ENCODE data around the gene PCP2.

Gene PCP2

DNA sequence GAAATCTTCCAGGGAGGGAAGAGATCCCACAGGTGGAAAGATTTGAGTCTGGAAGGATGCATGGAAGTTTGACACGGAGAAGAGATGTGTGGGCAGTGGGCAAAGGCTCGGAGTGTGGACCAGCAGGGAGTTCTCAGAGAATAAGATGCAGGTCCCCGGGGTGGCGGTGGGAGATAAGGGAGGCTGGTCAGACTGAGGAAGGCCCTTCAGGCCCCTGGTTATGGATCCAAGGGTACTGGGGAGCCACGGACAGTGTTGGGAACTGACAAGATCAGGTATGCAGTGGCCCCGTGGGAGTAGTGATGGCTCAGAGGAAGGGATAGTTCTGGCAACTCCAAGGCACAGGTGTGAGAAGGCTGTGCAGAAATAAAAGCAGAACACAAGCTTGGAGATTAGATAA is 35.3 kb downstream of the PCP2 start:
- H3K9me3 ChIP-seq, result no peaks in the 10 kb centered on the region
- H3K27me3 ChIP-seq, result peaks cover 6% of the 10 kb centered on the region; the same call in 1 of the 2 replicates
- H3K4me1 ChIP-seq, result peaks cover 7% of the 10 kb centered on the region
- no peak overlapping the region for H3K4me3 ChIP-seq (ENCODE audit: low read depth, low read length)
- no peak for DNase-seq
- TF ChIP-seq, protein P1, sequence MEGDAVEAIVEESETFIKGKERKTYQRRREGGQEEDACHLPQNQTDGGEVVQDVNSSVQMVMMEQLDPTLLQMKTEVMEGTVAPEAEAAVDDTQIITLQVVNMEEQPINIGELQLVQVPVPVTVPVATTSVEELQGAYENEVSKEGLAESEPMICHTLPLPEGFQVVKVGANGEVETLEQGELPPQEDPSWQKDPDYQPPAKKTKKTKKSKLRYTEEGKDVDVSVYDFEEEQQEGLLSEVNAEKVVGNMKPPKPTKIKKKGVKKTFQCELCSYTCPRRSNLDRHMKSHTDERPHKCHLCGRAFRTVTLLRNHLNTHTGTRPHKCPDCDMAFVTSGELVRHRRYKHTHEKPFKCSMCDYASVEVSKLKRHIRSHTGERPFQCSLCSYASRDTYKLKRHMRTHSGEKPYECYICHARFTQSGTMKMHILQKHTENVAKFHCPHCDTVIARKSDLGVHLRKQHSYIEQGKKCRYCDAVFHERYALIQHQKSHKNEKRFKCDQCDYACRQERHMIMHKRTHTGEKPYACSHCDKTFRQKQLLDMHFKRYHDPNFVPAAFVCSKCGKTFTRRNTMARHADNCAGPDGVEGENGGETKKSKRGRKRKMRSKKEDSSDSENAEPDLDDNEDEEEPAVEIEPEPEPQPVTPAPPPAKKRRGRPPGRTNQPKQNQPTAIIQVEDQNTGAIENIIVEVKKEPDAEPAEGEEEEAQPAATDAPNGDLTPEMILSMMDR (IDR thresholded peaks at IDR 0.05; ENCODE audit: low read depth, low read length), result no peak
- no peaks in the 10 kb centered on the region for H3K36me3 ChIP-seq

DNA sequence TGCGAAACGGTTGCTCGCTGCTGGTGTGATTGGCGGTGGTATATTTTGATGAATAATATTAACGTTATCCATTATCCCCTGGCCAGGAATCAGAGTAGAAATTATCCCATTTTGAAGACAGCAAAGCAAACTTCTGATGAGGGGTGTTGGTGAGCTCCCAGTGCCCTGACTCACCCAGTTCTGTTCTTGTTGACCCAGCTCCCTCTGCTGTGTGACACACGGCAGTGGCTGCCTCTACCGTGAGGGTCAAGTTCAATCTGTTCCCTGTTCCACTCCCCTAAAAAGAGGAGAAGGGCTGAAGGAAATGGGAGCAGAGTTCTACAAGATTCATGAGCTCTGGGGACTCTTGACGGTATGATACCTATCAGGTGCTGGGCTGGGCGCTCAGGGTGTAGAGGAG is 35.8 kb downstream of the PCP2 start:
- TF ChIP-seq, protein P1 (IDR thresholded peaks at IDR 0.05; ENCODE audit: low read depth, low read length), result no peak
- peaks cover 6% of the 10 kb centered on the region; the same call in 1 of the 2 replicates for H3K27me3 ChIP-seq
- H3K36me3 ChIP-seq, result no peaks in the 10 kb centered on the region
- no peak for DNase-seq
- no peak overlapping the region for H3K4me3 ChIP-seq (ENCODE audit: low read depth, low read length)
- peaks cover 7% of the 10 kb centered on the region for H3K4me1 ChIP-seq
- H3K9me3 ChIP-seq, result no peaks in the 10 kb centered on the region

DNA sequence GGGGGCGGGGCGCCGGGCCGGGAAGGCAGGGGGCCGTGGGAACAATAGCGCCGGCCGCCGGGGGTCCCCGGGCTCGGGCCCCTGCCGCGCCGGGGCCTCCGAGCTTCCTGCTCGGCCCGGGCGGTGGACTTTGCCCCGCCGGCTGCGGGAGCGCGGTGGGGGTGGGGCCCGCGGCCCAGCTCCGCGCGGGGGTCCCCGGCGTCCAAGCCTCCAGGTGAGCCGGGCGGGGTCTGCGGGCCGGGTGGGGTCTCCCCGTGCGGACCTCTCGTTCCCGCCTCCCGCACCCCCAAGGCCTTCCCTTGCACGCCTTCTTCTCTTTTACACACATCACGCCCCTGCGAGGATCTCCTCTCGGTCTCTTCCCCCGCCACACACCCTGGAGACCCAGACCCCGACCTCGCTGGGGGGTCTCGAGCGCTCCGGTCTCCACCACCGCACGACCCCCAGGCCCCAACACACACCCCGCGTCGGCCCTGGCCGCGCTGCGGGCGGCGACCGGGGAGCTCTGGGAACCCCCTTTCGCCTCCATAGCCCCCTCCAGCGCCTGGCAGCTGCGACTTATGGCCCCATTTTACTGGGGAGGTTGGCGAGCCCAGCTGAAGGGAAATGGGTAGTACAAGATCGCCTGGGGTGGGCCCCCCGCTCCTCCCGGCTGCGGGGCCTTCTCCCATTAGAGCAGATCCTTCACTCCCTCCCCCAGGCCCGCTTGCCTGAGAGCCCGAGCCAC is 37.1 kb downstream of the PCP2 start:
- TF ChIP-seq, protein P1 (IDR thresholded peaks at IDR 0.05; ENCODE audit: low read depth, low read length), result no peak
- H3K4me1 ChIP-seq, result peaks cover 7% of the 10 kb centered on the region

DNA sequence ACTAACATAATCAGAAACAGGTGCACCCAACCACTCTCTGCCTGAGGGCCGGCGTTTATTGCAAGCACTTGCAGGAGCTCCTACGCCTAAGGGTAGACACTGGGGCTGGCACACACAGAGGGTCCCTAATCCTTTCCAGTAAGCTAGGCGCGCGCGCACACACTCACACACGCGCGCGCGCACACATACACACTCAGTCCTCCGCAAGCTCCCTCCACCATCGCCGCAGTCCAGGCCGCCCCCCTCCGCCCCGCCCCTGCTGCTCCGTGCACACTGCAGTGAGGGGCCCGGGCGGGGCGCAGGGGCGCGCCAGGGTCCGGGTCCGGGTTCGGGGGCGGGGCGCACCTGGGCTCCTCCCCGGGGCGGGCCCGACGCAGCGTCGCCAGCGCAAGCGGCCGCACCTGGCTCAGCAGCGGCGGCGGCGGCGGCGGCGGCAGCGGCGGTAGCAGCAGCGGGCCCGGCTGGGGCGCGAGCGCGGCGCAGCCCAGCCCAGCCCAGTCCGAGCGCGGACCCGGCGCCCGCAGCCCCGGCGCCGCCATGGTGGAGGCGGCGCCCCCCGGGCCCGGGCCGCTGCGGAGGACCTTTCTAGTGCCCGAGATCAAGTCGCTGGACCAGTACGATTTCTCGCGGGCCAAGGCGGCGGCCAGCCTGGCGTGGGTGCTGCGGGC is 37.9 kb downstream of the PCP2 start, which contains the start of gene CAMSAP3:
CAMSAP3 (plus strand) TSS at position 398 of the 668 bp plus-strand sequence; CDS start at position 538, 140 bp downstream.
- Histone ChIP-seq H3K4me1 (peaks cover 7% of the 10 kb centered on the region), H3K9me3 (no peaks in the 10 kb centered on the region), H3K4me3 (ENCODE audit: low read depth, low read length) (peak within 1 kb of the TSS; percentile 47), H3K27me3 (peaks cover 6% of the 10 kb centered on the region; the same call in 1 of the 2 replicates), H3K36me3 (no peaks in the 10 kb centered on the region)
- TF ChIP-seq, protein P1 (IDR thresholded peaks at IDR 0.05; ENCODE audit: low read depth, low read length), result no peak
- DNase-seq, result peak; percentile 77

More for the DNA sequence above, 37.1 kb downstream of the PCP2 start:
- no peak for DNase-seq
- H3K4me3 ChIP-seq (ENCODE audit: low read depth, low read length), result peak overlapping the region; percentile 46
- H3K9me3 ChIP-seq, result no peaks in the 10 kb centered on the region
- H3K36me3 ChIP-seq, result no peaks in the 10 kb centered on the region
- peaks cover 6% of the 10 kb centered on the region; the same call in 1 of the 2 replicates for H3K27me3 ChIP-seq

DNA sequence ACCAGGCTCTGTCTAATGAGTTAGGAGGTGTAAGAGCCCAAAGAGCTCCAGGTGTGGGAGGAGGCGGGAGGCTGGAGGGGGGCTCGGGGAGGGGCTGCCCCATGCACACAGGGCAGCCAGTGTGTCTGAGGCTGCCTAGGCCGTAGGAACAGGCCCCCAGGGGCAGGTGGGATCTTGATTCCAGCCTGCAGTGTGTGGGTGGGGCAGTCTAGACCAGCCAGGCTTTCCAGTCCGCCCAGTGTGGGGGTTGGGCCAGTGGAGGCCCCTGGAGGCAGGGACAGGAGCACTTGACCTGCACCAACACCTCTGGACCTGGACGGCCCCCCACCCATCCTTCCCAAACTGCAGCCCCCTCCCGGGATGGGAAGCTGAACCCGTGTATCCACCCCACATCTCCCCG is 43.3 kb downstream of the PCP2 start:
- Histone ChIP-seq H3K27me3 (no peaks in the 10 kb centered on the region), H3K4me1 (no peaks in the 10 kb centered on the region), H3K9me3 (no peaks in the 10 kb centered on the region), H3K36me3 (no peaks in the 10 kb centered on the region), H3K4me3 (ENCODE audit: low read depth, low read length) (no peak overlapping the region)
- TF ChIP-seq, protein P1 (IDR thresholded peaks at IDR 0.05; ENCODE audit: low read depth, low read length), result no peak
- no peak for DNase-seq

DNA sequence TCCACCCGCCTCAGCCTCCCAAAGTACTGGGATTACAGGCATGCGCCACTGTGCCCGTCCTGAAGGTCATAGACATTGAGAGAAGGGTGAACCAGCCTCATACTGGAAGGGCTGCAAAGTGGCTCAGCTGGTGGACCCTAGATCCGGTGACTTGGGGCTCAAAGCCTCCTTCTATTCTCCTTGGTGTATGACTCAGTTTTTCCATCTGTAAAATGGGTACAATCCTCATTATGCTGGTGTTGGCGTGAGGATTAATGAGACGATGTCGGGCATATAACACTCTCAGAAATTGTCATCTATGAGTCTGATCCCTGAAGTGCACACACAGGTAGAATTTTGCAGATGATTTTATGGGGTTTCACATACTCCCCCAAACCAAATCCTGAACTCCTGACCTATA is 43.7 kb downstream of the PCP2 start:
- Histone ChIP-seq H3K9me3 (no peaks in the 10 kb centered on the region), H3K4me3 (ENCODE audit: low read depth, low read length) (no peak overlapping the region), H3K27me3 (no peaks in the 10 kb centered on the region), H3K36me3 (no peaks in the 10 kb centered on the region), H3K4me1 (no peaks in the 10 kb centered on the region)
- TF ChIP-seq, protein P1 (IDR thresholded peaks at IDR 0.05; ENCODE audit: low read depth, low read length), result no peak
- no peak for DNase-seq

Data from BE2C (cell line).